Fibroblast of peridontal ligament (primary cell): Measurements from ENCODE around the gene KCTD19.

ENCODE experiments used
- DNase-seq: peaks from one replicate; pipeline ENCODE4 v3.0.0-alpha.2; 2010; ENCODE audit errors: extremely low read depth

KCTD19 gene

GRCh38 chr16:67317853-67318252 lies 8.7 kb downstream of the KCTD19 start:
- DNase-seq, result no peak

DNA sequence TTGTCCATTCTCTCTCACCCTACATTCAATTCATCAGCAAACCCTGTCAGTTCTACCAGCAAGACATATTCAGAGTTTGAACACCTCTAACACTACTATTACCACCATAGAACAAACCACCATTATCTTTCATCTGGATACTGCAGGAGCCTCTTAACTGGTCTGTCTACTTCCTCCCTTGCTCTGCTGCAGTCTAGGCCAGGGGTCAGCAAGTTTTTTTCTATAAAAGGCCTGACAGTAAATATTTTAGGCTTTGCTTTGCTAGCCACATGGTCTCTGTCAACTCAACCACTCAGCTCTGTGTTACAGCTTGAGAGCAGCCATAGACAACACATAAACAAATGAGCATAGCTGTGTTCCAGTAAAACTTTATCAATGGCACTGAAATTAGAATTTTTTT lies 13.8 kb downstream of the KCTD19 start:
- DNase-seq, result no peak

GRCh38 chr16:67311607-67312488 lies 14.7 kb downstream of the KCTD19 start:
- DNase-seq, result peak; percentile 100

DNA sequence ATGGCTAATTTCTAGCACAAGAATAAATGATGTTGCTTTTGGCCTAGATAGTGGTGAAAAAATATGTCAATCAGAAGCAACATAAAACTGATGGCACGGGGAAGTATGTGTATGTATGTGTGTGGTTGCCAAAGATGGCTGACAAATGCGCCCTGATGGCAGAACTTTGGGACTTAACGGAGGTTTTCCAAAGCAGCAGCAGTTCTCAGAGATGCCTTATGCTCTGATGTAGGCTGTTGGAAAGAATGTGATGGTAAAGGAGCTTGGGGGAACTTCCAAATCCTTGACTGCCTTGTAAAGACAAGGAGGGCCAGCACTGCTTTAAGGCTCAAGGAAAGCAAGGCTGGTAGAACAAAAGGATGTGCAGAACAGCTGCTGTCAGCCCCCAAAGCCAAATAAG lies 16.0 kb downstream of the KCTD19 start:
- DNase-seq, result peak; percentile 10

DNA sequence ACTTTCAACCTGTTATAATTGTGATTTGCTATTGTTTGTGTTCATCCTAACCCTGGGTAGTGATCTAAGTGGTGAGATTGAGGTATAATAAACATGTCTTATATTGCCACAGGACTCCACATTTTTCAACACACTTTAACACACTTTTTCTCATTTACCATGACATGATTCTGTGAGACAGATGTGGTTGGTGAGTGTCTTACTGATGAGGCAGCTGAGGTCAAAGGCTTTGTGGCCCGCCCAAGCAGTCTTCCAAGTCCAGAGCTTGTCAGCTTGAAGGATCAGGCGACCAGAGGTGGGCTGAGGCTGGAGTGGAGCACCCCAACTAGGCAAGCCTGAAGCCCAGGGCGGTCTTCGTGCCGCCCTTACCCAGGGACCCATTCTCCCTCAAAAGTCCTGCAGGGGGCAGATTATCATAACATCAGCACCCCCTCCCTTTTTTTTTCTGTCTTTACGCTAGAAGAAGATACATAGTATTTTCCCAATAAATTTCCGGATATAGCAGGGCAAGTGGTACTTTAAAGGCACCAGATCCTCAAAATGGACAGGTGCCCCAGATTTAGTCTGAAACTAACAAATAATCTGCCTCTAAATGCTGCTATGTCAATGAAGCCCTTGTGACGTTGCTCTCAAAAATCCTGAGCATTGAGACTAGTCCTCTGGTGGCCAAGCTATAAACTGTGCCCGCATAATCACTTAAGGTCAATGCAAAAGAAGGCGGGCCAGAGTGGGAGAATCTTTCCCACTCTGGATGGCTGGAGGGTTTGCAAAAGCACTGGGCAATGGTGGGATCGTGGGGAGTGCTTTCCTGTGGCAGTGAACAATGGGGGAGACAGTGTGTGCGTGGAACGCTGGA lies 21.1 kb downstream of the KCTD19 start:
- no peak for DNase-seq

GRCh38 chr16:67304020-67304419 lies 22.5 kb downstream of the KCTD19 start:
- no peak for DNase-seq

DNA sequence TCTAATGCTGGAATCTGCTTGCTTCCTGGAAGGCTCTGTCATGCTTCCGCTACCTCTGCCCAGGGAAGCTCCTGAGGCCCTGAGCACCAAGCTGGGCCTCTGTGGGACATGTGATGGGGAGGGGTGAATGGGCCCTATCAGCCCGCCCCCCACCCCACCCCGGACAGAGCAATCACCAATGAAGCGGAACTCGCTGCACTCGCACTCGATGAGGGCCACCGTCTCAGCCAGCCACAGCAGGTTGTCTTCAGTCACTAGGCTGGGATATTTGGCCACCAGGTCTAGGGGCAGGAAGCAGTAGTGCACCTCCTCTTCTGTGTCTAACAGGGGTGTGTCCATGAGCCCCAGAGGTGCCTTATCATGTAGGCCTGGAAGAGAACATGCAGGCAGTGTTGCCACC lies 23.6 kb downstream of the KCTD19 start:
- no peak for DNase-seq

DNA sequence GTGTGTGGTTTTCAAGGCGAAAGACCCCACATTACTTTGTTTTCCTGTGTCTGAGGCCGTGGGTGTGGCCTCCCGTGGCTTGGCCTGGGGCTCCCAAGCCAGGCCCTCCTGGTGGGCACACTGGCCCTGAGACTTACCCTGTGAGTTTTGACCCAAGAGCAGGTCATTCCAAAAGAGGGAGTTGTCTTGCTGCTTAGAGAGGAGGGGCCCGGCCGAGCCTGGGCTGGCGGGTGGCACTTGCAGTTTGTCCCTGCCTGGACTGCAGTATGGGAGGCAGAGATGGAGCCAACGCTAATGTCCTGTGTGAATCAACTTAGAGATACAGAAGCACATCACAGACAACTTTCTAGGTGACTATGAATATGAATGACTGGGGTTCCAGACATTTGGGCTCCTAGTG lies 24.5 kb downstream of the KCTD19 start:
- no peak for DNase-seq

GRCh38 chr16:67301080-67301782 lies 25.3 kb downstream of the KCTD19 start:
- peak; percentile 45 for DNase-seq

DNA sequence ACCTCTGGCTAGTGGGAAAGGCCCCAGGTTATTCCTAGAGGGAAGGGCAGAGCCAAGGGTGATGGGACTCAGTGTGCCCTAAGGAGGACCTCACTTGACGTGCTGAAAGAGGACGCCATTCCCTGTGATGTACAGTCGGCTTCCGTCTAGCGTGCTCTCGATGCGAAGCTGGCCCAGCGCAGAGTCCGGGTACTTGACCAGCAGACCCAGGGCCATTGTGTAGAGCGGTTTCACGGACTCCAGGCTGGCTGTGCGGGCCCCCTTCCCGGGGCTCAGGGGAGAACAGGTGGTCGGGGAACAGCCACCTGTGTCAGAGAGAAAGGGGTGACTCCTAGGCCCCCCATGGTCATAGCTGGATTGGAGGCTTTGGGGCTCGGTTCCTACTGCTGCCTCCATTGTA lies 27.3 kb downstream of the KCTD19 start:
- no peak for DNase-seq

DNA sequence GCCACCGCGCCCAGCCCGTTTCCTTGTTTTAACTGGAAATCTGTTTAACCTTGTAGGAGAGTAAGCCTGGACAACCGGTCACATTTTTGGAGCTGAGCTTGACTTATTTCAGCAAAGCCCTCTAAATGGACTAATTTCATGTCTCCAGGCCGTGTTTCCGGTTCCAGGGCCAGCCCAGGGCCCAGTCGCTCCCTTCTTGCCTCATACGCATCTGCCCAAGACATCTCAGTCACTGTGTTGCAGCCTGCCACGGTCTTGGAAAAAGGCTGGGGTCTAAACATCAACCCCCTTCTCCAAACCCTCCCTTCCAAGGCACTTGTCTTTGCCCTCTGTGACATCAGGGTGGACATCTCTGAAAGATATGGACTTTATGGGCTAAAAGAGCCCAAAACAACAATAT lies 28.3 kb downstream of the KCTD19 start:
- DNase-seq, result no peak

- DNase-seq, result peak; percentile 85
These were observed 30.1 kb downstream of the KCTD19 start for GRCh38 chr16:67296420-67296819.

DNA sequence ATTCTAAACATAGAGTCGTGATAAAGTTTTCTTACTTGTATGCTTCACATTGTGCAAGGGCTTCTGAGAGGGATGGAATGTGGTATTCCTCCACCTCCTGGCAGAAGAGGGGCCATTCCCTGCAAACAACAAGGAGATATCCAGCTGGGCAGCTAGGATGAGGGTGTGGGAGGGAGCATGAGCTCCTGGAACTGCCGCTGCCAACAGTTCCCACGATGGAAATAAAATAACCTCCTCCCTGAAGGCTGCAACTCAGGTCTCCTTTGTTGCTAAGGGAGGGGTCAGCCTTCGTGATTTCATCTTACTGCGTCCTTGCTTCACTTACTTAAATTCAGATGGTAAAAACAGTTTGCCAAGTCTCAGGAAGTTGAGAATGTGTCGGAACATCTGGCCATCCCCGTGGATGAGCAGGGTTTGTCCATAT lies 31.6 kb downstream of the KCTD19 start:
- peak; percentile 67 for DNase-seq

- no peak for DNase-seq
These were observed 32.3 kb downstream of the KCTD19 start for GRCh38 chr16:67294171-67294757.

DNA sequence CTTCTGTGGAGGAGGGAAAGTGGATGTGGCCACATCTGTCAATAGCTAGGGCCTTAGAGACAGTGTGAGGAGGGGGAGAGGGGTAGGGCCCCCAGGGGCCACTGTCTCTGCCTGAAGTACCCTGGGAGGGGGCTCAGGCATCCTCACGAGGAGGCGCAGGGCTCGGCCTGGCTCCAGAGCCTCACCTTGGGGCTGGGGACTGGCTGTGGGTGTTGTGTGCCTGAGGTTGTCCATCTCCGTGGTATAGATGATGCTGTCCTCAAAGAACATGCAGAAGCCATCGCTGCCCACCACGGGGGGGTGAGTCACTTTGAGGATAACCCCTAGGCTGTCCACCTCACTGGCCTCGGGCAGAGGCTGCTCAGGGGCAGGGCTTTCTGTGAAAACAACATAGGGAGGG lies 35.1 kb downstream of the KCTD19 start:
- no peak for DNase-seq

GRCh38 chr16:67287960-67288359 lies 38.6 kb downstream of the KCTD19 start:
- DNase-seq, result no peak

GRCh38 chr16:67286441-67287235 lies 39.9 kb downstream of the KCTD19 start:
- no peak for DNase-seq

DNA sequence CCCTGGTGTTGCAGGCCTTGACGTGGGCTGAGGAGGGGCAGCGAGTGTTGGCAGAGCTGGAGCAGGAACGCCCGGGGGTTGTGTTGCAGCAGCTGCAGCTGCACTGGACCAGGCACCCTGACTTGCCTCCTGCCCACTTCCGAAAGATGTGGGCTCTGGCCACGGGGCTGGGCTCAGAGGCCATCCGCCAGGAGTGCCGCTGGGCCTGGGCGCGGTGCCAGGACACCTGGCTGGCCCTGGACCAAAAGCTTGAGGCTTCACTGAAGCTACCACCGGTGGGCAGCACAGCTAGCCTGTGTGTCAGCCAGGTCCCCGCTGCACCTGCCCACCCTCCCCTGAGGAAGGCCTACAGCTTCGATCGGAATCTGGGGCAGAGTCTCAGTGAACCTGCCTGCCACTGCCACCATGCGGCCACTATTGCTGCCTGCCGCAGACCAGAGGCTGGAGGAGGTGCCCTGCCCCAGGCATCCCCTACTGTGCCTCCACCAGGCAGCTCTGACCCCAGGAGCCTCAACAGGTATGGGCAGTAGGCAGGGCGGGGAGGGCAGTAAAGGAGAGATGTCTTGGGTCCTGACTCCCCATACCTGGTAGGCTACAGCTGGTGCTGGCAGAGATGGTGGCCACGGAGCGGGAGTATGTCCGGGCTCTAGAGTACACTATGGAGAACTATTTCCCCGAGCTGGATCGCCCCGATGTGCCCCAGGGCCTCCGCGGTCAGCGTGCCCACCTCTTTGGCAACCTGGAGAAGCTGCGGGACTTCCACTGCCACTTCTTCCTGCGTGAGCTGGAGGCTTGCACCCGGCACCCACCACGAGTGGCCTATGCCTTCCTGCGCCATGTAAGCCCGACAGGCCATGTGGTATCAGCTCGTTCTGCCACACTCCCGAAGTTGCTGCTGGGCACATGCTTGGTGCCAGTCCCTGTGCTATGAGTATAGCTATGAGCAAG lies 41.6 kb downstream of the KCTD19 start:
- DNase-seq, result no peak

DNA sequence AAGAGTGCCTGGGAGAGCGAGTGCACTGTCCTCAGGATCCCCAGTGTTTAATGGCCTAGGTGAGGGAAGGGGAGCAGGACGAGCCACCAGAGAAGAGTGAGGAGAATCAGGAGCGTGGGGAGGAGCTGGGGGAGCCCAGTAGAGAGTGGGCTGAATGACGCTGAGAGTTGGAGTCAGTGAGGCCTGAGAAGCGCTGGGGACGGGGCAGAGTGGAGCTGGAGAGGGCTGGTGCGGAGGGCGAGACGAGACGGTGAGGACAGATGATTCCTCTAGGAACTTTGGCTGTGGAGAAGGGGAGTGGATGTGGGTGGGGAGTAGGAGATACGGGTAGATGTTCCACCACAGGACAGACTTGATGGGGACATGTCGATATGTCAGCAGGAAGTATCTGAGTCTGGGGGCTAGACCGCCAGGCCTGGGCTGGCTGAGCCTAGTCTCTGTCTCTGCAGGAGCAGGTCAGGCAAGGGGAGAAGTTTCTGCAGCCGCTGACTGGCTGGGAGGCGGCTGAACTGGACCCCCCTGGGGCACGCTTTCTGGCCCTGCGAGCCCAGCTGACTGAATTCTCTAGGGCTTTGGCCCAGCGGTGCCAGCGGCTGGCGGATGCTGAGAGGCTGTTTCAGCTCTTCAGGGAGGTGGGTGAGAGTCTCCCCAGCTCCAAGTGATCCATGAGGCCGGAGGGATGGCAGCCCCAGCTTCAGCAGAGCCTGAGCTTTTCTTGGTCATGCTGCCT lies 42.5 kb downstream of the KCTD19 start:
- DNase-seq, result no peak
